ENCODE data around the gene FANCG. TPM values are rescaled to one million over a fixed set of nuclear protein-coding genes. Genes with fewer than 3 reads are reported as not detected.
A peak's percentile ranks its signal among the peaks of the same experiment; 100 is the strongest.

Gene FANCG
- total RNA-seq, 1 experiment from 2014 or later: 74.8 TPM

DNA sequence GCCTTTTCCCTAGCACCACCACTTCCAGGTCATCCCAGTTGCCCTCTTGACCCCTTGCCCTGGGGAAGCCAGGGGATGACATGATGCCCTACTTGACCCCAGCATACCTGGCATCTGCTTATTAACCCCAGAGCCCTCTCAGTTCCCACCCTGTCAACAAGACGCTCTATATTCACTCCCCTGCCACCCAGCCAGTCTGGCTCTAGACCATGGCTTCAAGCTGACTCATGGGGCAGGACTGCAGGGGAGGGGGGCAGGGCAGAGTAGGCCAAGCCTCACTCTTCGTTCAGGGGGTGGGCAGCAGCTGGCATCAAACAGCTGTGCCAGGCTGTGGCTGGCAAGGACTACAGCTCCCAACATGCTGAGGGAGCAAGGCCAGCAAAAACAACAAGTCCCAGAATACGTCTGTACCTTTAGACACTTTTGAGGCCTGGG lies 30.6 kb upstream of the FANCG start:
- H3K36me3 ChIP-seq (ENCODE audit: control insufficient read depth, insufficient read depth, low read length): peaks cover 2% of the 10 kb centered on the region
- H3K36me3 Mint-ChIP-seq (ENCODE audit: insufficient read depth, unreplicated experiment): peaks cover 14% of the 10 kb centered on the region
- CTCF ChIA-PET: interaction anchor here (0.6 to 1.9 kb wide), 2 partner anchors 27 to 149 kb away, joined by 3 to 7 read pairs; no protein-coding TSS in a partner anchor
- no peaks in the 10 kb centered on the region for H3K27me3 ChIP-seq (replicated peaks; ENCODE audit: control insufficient read depth, insufficient read depth, low read length)
- POLR2A ChIA-PET: interaction anchor here (0.8 to 1.0 kb wide), 2 partner anchors 9 to 14 kb away, joined by 3 read pairs; partner anchors contain the start of gene PIGO
- no peaks in the 10 kb centered on the region for H3K9me3 Mint-ChIP-seq (ENCODE audit: unreplicated experiment)
- TF ChIP-seq, protein P1, sequence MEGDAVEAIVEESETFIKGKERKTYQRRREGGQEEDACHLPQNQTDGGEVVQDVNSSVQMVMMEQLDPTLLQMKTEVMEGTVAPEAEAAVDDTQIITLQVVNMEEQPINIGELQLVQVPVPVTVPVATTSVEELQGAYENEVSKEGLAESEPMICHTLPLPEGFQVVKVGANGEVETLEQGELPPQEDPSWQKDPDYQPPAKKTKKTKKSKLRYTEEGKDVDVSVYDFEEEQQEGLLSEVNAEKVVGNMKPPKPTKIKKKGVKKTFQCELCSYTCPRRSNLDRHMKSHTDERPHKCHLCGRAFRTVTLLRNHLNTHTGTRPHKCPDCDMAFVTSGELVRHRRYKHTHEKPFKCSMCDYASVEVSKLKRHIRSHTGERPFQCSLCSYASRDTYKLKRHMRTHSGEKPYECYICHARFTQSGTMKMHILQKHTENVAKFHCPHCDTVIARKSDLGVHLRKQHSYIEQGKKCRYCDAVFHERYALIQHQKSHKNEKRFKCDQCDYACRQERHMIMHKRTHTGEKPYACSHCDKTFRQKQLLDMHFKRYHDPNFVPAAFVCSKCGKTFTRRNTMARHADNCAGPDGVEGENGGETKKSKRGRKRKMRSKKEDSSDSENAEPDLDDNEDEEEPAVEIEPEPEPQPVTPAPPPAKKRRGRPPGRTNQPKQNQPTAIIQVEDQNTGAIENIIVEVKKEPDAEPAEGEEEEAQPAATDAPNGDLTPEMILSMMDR (IDR thresholded peaks at IDR 0.05; ENCODE audit: insufficient read depth in 1 of 2, low read depth in 1 of 2, low read length in 1 of 2, severe bottlenecking in 1 of 2, unreplicated experiment in 1 of 2): no peak
- H3K4me3 Mint-ChIP-seq (ENCODE audit: unreplicated experiment): peak overlapping the region; percentile 77
- DNase-seq: peak in 1 of 2 experiments; percentile 19
- peaks cover 27% of the 10 kb centered on the region for H3K4me1 Mint-ChIP-seq (ENCODE audit: low read depth, unreplicated experiment)
- BruUV-seq (replicated peaks): no TSS peak
- peaks cover 26% of the 10 kb centered on the region for H3K4me1 ChIP-seq
- H3K4me3 ChIP-seq (ENCODE audit: low read depth, low read length): no peak overlapping the region; the same call in 1 of the 2 replicates
- no peak overlapping the region for H3K27ac Mint-ChIP-seq (ENCODE audit: unreplicated experiment)
- H3K27me3 Mint-ChIP-seq (ENCODE audit: insufficient read depth, unreplicated experiment): no peaks in the 10 kb centered on the region
- no peaks in the 10 kb centered on the region for H3K9me3 ChIP-seq
- intact Hi-C loops (cut with micrococcal nuclease; ENCODE audit: unreplicated experiment): loop anchor here (5.0 to 10.0 kb wide), 2 partner anchors 492 to 624 kb away; partner anchors contain the start of genes CREB3 and TLN1

DNA sequence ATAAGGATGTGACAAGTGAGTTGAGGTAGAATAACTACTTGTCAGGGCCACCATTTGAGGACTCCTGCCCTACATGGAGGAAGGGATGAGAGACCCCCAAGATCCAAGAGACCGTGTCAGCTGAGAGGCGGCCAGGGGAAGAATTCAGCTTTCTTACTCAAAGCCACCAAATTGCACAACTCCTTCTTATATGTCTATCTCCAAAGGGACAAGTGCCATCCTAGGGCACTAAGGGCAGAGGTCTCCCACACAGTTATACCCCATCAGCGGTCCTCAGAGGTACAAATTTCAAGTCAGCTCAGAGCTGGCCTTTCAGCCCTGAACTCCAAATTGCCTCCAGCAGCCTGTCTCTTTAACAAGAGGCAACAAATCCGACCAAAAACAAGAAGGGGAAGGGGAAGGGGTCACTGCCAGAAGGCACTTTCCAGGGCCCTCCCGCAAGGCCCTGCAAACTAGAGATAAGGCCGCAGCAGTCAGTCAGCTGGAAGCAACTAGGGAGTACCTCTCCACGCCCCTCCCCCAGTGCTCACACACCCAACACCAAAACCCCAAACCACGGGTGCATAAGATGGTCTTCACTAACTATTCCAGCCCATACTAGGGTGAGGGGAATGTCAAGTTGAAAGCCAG lies 29.3 kb upstream of the FANCG start:
- H3K4me3 ChIP-seq (ENCODE audit: low read depth, low read length): no peak overlapping the region
- H3K4me3 Mint-ChIP-seq (ENCODE audit: unreplicated experiment): no peak overlapping the region
- peaks cover 2% of the 10 kb centered on the region for H3K36me3 ChIP-seq (ENCODE audit: control insufficient read depth, insufficient read depth, low read length)
- H3K36me3 Mint-ChIP-seq (ENCODE audit: insufficient read depth, unreplicated experiment): peaks cover 14% of the 10 kb centered on the region
- peaks cover 15% of the 10 kb centered on the region for H3K4me1 ChIP-seq
- intact Hi-C loops (cut with micrococcal nuclease; ENCODE audit: unreplicated experiment): no loop called here
- H3K27me3 ChIP-seq (replicated peaks; ENCODE audit: control insufficient read depth, insufficient read depth, low read length): no peaks in the 10 kb centered on the region
- no peaks in the 10 kb centered on the region for H3K9me3 ChIP-seq
- DNase-seq: peak in 1 of 2 experiments; percentile 6
- BruUV-seq (replicated peaks): no TSS peak
- H3K4me1 Mint-ChIP-seq (ENCODE audit: low read depth, unreplicated experiment): peaks cover 20% of the 10 kb centered on the region
- TF ChIP-seq, protein P1 (IDR thresholded peaks at IDR 0.05; ENCODE audit: insufficient read depth in 1 of 2, low read depth in 1 of 2, low read length in 1 of 2, severe bottlenecking in 1 of 2, unreplicated experiment in 1 of 2): no peak
- CTCF ChIA-PET: interaction anchor here (0.9 kb wide), 1 partner anchor 37 kb away, joined by 3 read pairs; no protein-coding TSS in a partner anchor
- POLR2A ChIA-PET: no interaction called here
- H3K27ac Mint-ChIP-seq (ENCODE audit: unreplicated experiment): no peak overlapping the region
- H3K27me3 Mint-ChIP-seq (ENCODE audit: insufficient read depth, unreplicated experiment): no peaks in the 10 kb centered on the region
- no peaks in the 10 kb centered on the region for H3K9me3 Mint-ChIP-seq (ENCODE audit: unreplicated experiment)

DNA sequence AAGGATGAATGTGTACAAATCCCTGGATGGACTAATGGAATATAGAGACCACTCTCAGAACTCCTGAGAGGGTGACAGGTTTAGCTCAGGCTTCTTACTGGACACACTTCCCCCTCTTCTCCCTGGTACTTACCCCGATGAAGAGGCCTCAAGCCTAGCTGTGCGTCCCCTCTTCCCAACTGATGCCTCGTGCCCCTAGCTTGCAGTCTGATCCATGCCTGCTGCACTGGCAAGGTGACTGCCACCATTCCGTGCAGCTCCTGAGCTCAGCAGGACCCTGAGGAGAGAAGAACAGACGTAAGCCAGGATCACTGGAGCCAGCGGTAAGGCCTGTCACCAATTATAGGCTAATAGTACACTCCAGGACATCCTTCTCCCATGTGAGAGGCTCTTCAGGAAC lies 28.7 kb upstream of the FANCG start:
- ChIA-PET POLR2A (no interaction called here), CTCF (interaction anchor here (0.9 kb wide), 1 partner anchor 37 kb away, joined by 3 read pairs; no protein-coding TSS in a partner anchor)
- intact Hi-C loops (cut with micrococcal nuclease; ENCODE audit: unreplicated experiment): no loop called here
- TF ChIP-seq, protein P1 (IDR thresholded peaks at IDR 0.05; ENCODE audit: insufficient read depth in 1 of 2, low read depth in 1 of 2, low read length in 1 of 2, severe bottlenecking in 1 of 2, unreplicated experiment in 1 of 2): no peak
- no peak overlapping the region for H3K4me3 Mint-ChIP-seq (ENCODE audit: unreplicated experiment)
- H3K9me3 ChIP-seq: no peaks in the 10 kb centered on the region
- H3K4me3 ChIP-seq (ENCODE audit: low read depth, low read length): no peak overlapping the region
- peaks cover 10% of the 10 kb centered on the region for H3K4me1 ChIP-seq
- H3K9me3 Mint-ChIP-seq (ENCODE audit: unreplicated experiment): no peaks in the 10 kb centered on the region
- peaks cover 14% of the 10 kb centered on the region for H3K36me3 Mint-ChIP-seq (ENCODE audit: insufficient read depth, unreplicated experiment)
- DNase-seq: peak in 1 of 2 experiments; percentile 14
- BruUV-seq (replicated peaks): no TSS peak
- peaks cover 14% of the 10 kb centered on the region for H3K4me1 Mint-ChIP-seq (ENCODE audit: low read depth, unreplicated experiment)
- no peaks in the 10 kb centered on the region for H3K27me3 Mint-ChIP-seq (ENCODE audit: insufficient read depth, unreplicated experiment)
- no peaks in the 10 kb centered on the region for H3K27me3 ChIP-seq (replicated peaks; ENCODE audit: control insufficient read depth, insufficient read depth, low read length)
- no peak overlapping the region for H3K27ac Mint-ChIP-seq (ENCODE audit: unreplicated experiment)
- peaks cover 2% of the 10 kb centered on the region for H3K36me3 ChIP-seq (ENCODE audit: control insufficient read depth, insufficient read depth, low read length)

Data from Caco-2 (cell line).